IPS-15b (cell line): Measurements from ENCODE around the gene BROX.
"Not testable (repeated sequence)": the region's sequence is repeated elsewhere in the genome, so short reads cannot be mapped to it uniquely, and the experiment has no call there.

Source experiments
- H3K27me3 ChIP-seq: one replicate; pipeline ENCODE4 v1.6.1; 2013; ENCODE audit warnings: low read length; ENCODE audit not compliant: control insufficient read depth, insufficient read depth
- H3K36me3 ChIP-seq: one replicate; pipeline ENCODE4 v1.6.1; 2013; ENCODE audit warnings: low read length; ENCODE audit not compliant: control insufficient read depth, insufficient read depth
- H3K4me1 ChIP-seq: one replicate; pipeline ENCODE4 v1.6.1; 2013; ENCODE audit warnings: mild to moderate bottlenecking, low read length; ENCODE audit not compliant: control insufficient read depth, insufficient read depth
- H3K4me3 ChIP-seq: one replicate; pipeline ENCODE4 v1.5.1; 2013; ENCODE audit warnings: low read depth, low read length
- H3K9ac ChIP-seq: one replicate; pipeline ENCODE4 v1.6.1; 2013; ENCODE audit warnings: low read depth, mild to moderate bottlenecking, low read length
- H3K9me3 ChIP-seq: one replicate; pipeline ENCODE4 v1.6.1; 2013; ENCODE audit warnings: mild to moderate bottlenecking, low read length; ENCODE audit not compliant: control insufficient read depth, insufficient read depth

Gene BROX

GRCh38 chr1:222759451-222760035, 47.2 kb downstream of the BROX start:
- H3K36me3 ChIP-seq = no peaks in the 10 kb centered on the region
- no peak overlapping the region for H3K9ac ChIP-seq
- no peaks in the 10 kb centered on the region for H3K9me3 ChIP-seq
- H3K4me1 ChIP-seq = no peaks in the 10 kb centered on the region
- no peak overlapping the region for H3K4me3 ChIP-seq
- no peaks in the 10 kb centered on the region for H3K27me3 ChIP-seq

- Histone ChIP-seq H3K9me3 (no peaks in the 10 kb centered on the region), H3K27me3 (no peaks in the 10 kb centered on the region), H3K4me1 (no peaks in the 10 kb centered on the region), H3K4me3 (no peak overlapping the region), H3K36me3 (no peaks in the 10 kb centered on the region), H3K9ac (no peak overlapping the region)
Observed at GRCh38 chr1:222761083-222761482, 48.7 kb downstream of the BROX start.

GRCh38 chr1:222762178-222762577, 49.8 kb downstream of the BROX start:
- H3K36me3 ChIP-seq, H3K9me3 ChIP-seq, H3K27me3 ChIP-seq, H3K4me1 ChIP-seq, H3K9ac ChIP-seq, H3K4me3 ChIP-seq: not testable (repeated sequence)

- no peaks in the 10 kb centered on the region for H3K4me1 ChIP-seq
Observed at GRCh38 chr1:222767152-222767571, 54.8 kb downstream of the BROX start.

GRCh38 chr1:222768592-222768991, 56.2 kb downstream of the BROX start:
- no peaks in the 10 kb centered on the region for H3K4me1 ChIP-seq
- H3K9ac ChIP-seq = no peak overlapping the region
- H3K9me3 ChIP-seq = no peaks in the 10 kb centered on the region
- H3K4me3 ChIP-seq = no peak overlapping the region
- H3K27me3 ChIP-seq = no peaks in the 10 kb centered on the region
- no peaks in the 10 kb centered on the region for H3K36me3 ChIP-seq

More at GRCh38 chr1:222767152-222767571, 54.8 kb downstream of the BROX start:
- Histone ChIP-seq H3K4me3 (no peak overlapping the region), H3K36me3 (no peaks in the 10 kb centered on the region), H3K27me3 (no peaks in the 10 kb centered on the region), H3K9ac (no peak overlapping the region), H3K9me3 (no peaks in the 10 kb centered on the region)

GRCh38 chr1:222769181-222769580, 56.8 kb downstream of the BROX start:
- Histone ChIP-seq H3K9ac (no peak overlapping the region), H3K27me3 (no peaks in the 10 kb centered on the region), H3K36me3 (no peaks in the 10 kb centered on the region), H3K4me1 (no peaks in the 10 kb centered on the region), H3K9me3 (no peaks in the 10 kb centered on the region), H3K4me3 (no peak overlapping the region)

- no peak overlapping the region for H3K9ac ChIP-seq
- H3K27me3 ChIP-seq = no peaks in the 10 kb centered on the region
- H3K36me3 ChIP-seq = no peaks in the 10 kb centered on the region
- H3K9me3 ChIP-seq = no peaks in the 10 kb centered on the region
- H3K4me1 ChIP-seq = no peaks in the 10 kb centered on the region
- H3K4me3 ChIP-seq = no peak overlapping the region
Observed at GRCh38 chr1:222769971-222770620, 57.7 kb downstream of the BROX start.

- Histone ChIP-seq H3K27me3 (no peaks in the 10 kb centered on the region), H3K4me1 (no peaks in the 10 kb centered on the region), H3K9me3 (no peaks in the 10 kb centered on the region), H3K9ac (no peak overlapping the region), H3K36me3 (no peaks in the 10 kb centered on the region), H3K4me3 (no peak overlapping the region)
Observed at GRCh38 chr1:222772996-222773379, 60.6 kb downstream of the BROX start.

- Histone ChIP-seq H3K36me3 (no peaks in the 10 kb centered on the region), H3K27me3 (no peaks in the 10 kb centered on the region)
Observed at GRCh38 chr1:222777463-222777862, 65.1 kb downstream of the BROX start.

GRCh38 chr1:222777977-222778376, 65.6 kb downstream of the BROX start:
- no peak overlapping the region for H3K9ac ChIP-seq
- H3K27me3 ChIP-seq = no peaks in the 10 kb centered on the region
- no peaks in the 10 kb centered on the region for H3K4me1 ChIP-seq
- H3K4me3 ChIP-seq = no peak overlapping the region
- no peaks in the 10 kb centered on the region for H3K9me3 ChIP-seq
- no peaks in the 10 kb centered on the region for H3K36me3 ChIP-seq

More at GRCh38 chr1:222777463-222777862, 65.1 kb downstream of the BROX start:
- H3K9me3 ChIP-seq = no peaks in the 10 kb centered on the region
- no peak overlapping the region for H3K9ac ChIP-seq
- no peak overlapping the region for H3K4me3 ChIP-seq
- H3K4me1 ChIP-seq = no peaks in the 10 kb centered on the region

GRCh38 chr1:222781251-222781650, 68.9 kb downstream of the BROX start:
- Histone ChIP-seq H3K36me3 (no peaks in the 10 kb centered on the region), H3K27me3 (peaks cover 3% of the 10 kb centered on the region), H3K9me3 (no peaks in the 10 kb centered on the region), H3K4me3 (no peak overlapping the region), H3K4me1 (no peaks in the 10 kb centered on the region), H3K9ac (no peak overlapping the region)

GRCh38 chr1:222783051-222783450, 70.7 kb downstream of the BROX start:
- H3K9ac ChIP-seq = no peak overlapping the region
- H3K36me3 ChIP-seq = no peaks in the 10 kb centered on the region
- H3K4me1 ChIP-seq = no peaks in the 10 kb centered on the region
- peaks cover 3% of the 10 kb centered on the region for H3K27me3 ChIP-seq
- H3K4me3 ChIP-seq = no peak overlapping the region
- no peaks in the 10 kb centered on the region for H3K9me3 ChIP-seq
